Naive thymus-derived CD4-positive, alpha-beta T cell (primary cell): ENCODE data around the gene HP1BP3. TPM values are rescaled to one million over a fixed set of nuclear protein-coding genes. Genes with fewer than 3 reads are reported as not detected.
A peak's percentile ranks its signal among the peaks of the same experiment; 100 is the strongest.

Experiments
- ATAC-seq: fragments of 150-1000 bp; cut with Tn5 transposase; 2 replicates; pipeline ENCODE4 v1.10.0; 2021; ENCODE audit warnings: mild to moderate bottlenecking, moderate library complexity
- CTCF ChIA-PET: fragments of 350-600 bp; sonication (Branson Sonifier 250); formaldehyde crosslinking; loops from one replicate; lab custom pipeline; 2021; ENCODE audit warnings: antibody characterized with exemption; lab: Charles Lee
- POLR2A ChIA-PET: fragments of 350-600 bp; sonication (Branson Sonifier 250); formaldehyde crosslinking; loops from one replicate; lab custom pipeline; 2021; ENCODE audit warnings: antibody characterized with exemption, inconsistent platforms; lab: Charles Lee
- DNase-seq, 9 donors: peaks; one replicate each; pipeline versions ENCODE4 v3.0.0 to v3.0.0-alpha.2; 2020 to 2022; ENCODE audit warnings: mixed read lengths in 1 of 9
- H3K27ac ChIP-seq: one replicate; pipeline ENCODE4 v1.7.0; 2013; ENCODE audit warnings: mild to moderate bottlenecking, low read depth, low read length, moderate library complexity
- H3K27me3 ChIP-seq, 2 donors: one replicate each; pipeline ENCODE4 v1.7.0; 2013; ENCODE audit warnings: low read length in 2 of 2, mild to moderate bottlenecking in 2 of 2, moderate library complexity in 2 of 2; ENCODE audit not compliant: control insufficient read depth in 2 of 2, insufficient read depth in 2 of 2
- H3K36me3 ChIP-seq, 3 experiments: 1 replicate in 2 of 3; 2 replicates in 1 of 3; pipeline ENCODE4 v1.7.0; 2013; ENCODE audit warnings: low read length in 3 of 3, mild to moderate bottlenecking in 3 of 3, moderate library complexity in 1 of 3; ENCODE audit not compliant: insufficient read depth in 3 of 3, control insufficient read depth in 2 of 3
- H3K4me1 ChIP-seq, 2 donors: one replicate each; pipeline ENCODE4 v1.7.0; 2013; ENCODE audit warnings: low read length in 2 of 2, mild to moderate bottlenecking in 2 of 2, moderate library complexity in 1 of 2; ENCODE audit not compliant: control insufficient read depth in 2 of 2, insufficient read depth in 2 of 2
- H3K4me3 ChIP-seq: 2 replicates; pipeline ENCODE4 v1.7.0; 2013; ENCODE audit warnings: mild to moderate bottlenecking, low read length
- H3K9me3 ChIP-seq, 3 experiments: 1 replicate in 2 of 3; 2 replicates in 1 of 3; pipeline ENCODE4 v1.7.0; 2013; ENCODE audit warnings: low read length in 3 of 3; ENCODE audit not compliant: control insufficient read depth in 2 of 3
- H3K27ac Mint-ChIP-seq, 9 donors: one replicate each; pipeline ENCODE4 v1.8.0; 2020 to 2022; ENCODE audit warnings: mixed read lengths in 9 of 9, mild to moderate bottlenecking in 8 of 9, moderate library complexity in 5 of 9, inconsistent platforms in 2 of 9
- H3K27me3 Mint-ChIP-seq, 5 donors: one replicate each; pipeline ENCODE4 v1.8.0; 2021 to 2022; ENCODE audit warnings: mixed read lengths in 5 of 5, mild to moderate bottlenecking in 1 of 5
- H3K36me3 Mint-ChIP-seq, 5 donors: one replicate each; pipeline ENCODE4 v1.8.0; 2020 to 2022; ENCODE audit warnings: mixed read lengths in 5 of 5, mild to moderate bottlenecking in 3 of 5, inconsistent platforms in 1 of 5
- H3K4me1 Mint-ChIP-seq, 7 donors: one replicate each; pipeline ENCODE4 v1.8.0; 2020 to 2022; ENCODE audit warnings: mixed read lengths in 7 of 7, mild to moderate bottlenecking in 3 of 7, inconsistent platforms in 1 of 7
- H3K4me3 Mint-ChIP-seq, 10 donors: one replicate each; pipeline ENCODE4 v1.8.0; 2020 to 2022; ENCODE audit warnings: mild to moderate bottlenecking in 10 of 10, mixed read lengths in 10 of 10, moderate library complexity in 6 of 10, inconsistent platforms in 2 of 10
- H3K9me3 Mint-ChIP-seq, 11 donors: one replicate each; pipeline ENCODE4 v1.8.0; 2020 to 2022; ENCODE audit warnings: mixed read lengths in 11 of 11, mild to moderate bottlenecking in 4 of 11, inconsistent platforms in 1 of 11, moderate library complexity in 1 of 11
- intact Hi-C, 2 donors: fragments of 100-400 bp; cut with micrococcal nuclease; formaldehyde crosslinking; loops; one replicate each; pipeline ENCODE4 v1.15.1; 2023
- polyA plus RNA-seq, 2 donors: library from polyadenylated mRNA; unstranded; fragments of 300-500 nt; fragmentation: Illumina TruSeq; gene quantifications; one replicate each; pipeline ENCODE4 v1.2.3, GENCODE V29; 2021
- total RNA-seq, 6 experiments: library from RNA in 5 of 6; stranded (reverse) in 5 of 6; gene quantifications; 1 replicate in 5 of 6; 2 replicates in 1 of 6; pipeline ENCODE4 v1.2.3 and lab custom pipeline; 2021 to 2026

Gene HP1BP3
- total and polyA plus RNA-seq, 7 experiments from 2014 or later: 234 to 417 (median 288) TPM

DNA sequence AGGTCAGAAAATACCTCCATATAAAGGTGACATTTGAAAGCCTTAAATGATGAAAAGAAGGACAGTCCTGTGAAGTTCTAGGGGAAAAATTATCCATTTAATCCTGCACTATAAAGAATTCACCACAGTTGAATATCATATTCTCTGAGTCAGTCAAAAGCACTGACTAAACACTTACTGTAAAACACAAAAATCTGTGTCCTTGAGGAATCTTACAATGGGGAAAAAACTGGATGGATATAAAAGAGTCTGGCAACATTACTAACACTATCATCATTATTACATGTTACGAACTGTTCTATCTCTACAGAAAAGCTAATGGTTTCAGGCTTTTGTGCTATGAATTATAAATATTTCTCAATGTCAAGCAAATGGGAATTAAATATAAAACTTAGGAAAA lies 42.4 kb upstream of the HP1BP3 start:
- DNase-seq (no peak), ATAC-seq (no peak)
- H3K9me3 Mint-ChIP-seq: no peaks in the 10 kb centered on the region
- H3K27ac Mint-ChIP-seq: no peak overlapping the region
- intact Hi-C loops: no loop called here
- Histone ChIP-seq H3K27ac (no peak overlapping the region), H3K4me1 (no peaks in the 10 kb centered on the region), H3K9me3 (no peaks in the 10 kb centered on the region), H3K4me3 (no peak overlapping the region), H3K27me3 (no peaks in the 10 kb centered on the region), H3K36me3 (peaks cover 0 to 6% (median 0%) of the 10 kb centered on the region in 3 experiments)
- peaks cover 0 to 1% (median 0%) of the 10 kb centered on the region in 7 donors for H3K4me1 Mint-ChIP-seq
- no peaks in the 10 kb centered on the region for H3K27me3 Mint-ChIP-seq
- H3K4me3 Mint-ChIP-seq: no peak overlapping the region
- CTCF ChIA-PET: no interaction called here
- POLR2A ChIA-PET: no interaction called here
- H3K36me3 Mint-ChIP-seq: peaks cover 0 to 26% (median 13%) of the 10 kb centered on the region in 5 donors

- no peak for ATAC-seq
Observed at GRCh38 chr1:20823845-20824244, 36.7 kb upstream of the HP1BP3 start.

DNA sequence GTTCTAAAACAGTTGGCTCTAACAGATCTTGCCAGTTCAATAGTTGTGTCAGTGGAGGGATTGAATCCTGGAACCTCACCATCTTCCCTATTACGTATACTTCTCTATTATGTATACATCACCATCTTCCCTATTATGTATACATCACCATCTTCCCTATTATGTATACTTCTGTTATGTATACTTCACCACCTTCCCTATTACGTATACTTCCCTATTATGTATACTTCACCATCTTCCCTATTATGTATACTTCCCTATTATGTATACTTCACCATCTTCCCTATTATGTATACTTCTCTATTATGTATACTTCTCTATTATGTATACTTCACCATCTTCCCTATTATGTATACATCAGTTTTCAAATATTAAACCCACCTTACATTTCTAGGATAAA lies 34.4 kb upstream of the HP1BP3 start:
- intact Hi-C loops: no loop called here
- ChIA-PET CTCF (no interaction called here), POLR2A (no interaction called here)
- no peak for DNase-seq
- Histone ChIP-seq H3K36me3 (peaks cover 0 to 2% (median 0%) of the 10 kb centered on the region in 3 experiments), H3K9me3 (no peaks in the 10 kb centered on the region), H3K27ac (no peak overlapping the region), H3K27me3 (no peaks in the 10 kb centered on the region), H3K4me3 (no peak overlapping the region), H3K4me1 (no peaks in the 10 kb centered on the region)
- no peak overlapping the region for H3K4me3 Mint-ChIP-seq
- ATAC-seq: peak; percentile 26
- H3K9me3 Mint-ChIP-seq: no peaks in the 10 kb centered on the region
- H3K27me3 Mint-ChIP-seq: no peaks in the 10 kb centered on the region
- peaks cover 0 to 2% (median 0%) of the 10 kb centered on the region in 7 donors for H3K4me1 Mint-ChIP-seq
- H3K27ac Mint-ChIP-seq: no peak overlapping the region
- peaks cover 0 to 31% (median 0%) of the 10 kb centered on the region in 5 donors for H3K36me3 Mint-ChIP-seq

More at GRCh38 chr1:20823845-20824244, 36.7 kb upstream of the HP1BP3 start:
- ChIA-PET POLR2A (interaction anchor here (1.0 kb wide), 1 partner anchor 37 kb away, joined by 3 read pairs; no protein-coding TSS in a partner anchor), CTCF (no interaction called here)
- DNase-seq: no peak
- Histone ChIP-seq H3K36me3 (peaks cover 0 to 6% (median 0%) of the 10 kb centered on the region in 3 experiments), H3K27me3 (no peaks in the 10 kb centered on the region), H3K4me1 (no peaks in the 10 kb centered on the region), H3K27ac (no peak overlapping the region), H3K9me3 (no peaks in the 10 kb centered on the region), H3K4me3 (no peak overlapping the region)
- H3K36me3 Mint-ChIP-seq: peaks cover 0 to 34% (median 3%) of the 10 kb centered on the region in 5 donors
- H3K9me3 Mint-ChIP-seq: no peaks in the 10 kb centered on the region
- intact Hi-C loops: no loop called here
- no peaks in the 10 kb centered on the region for H3K27me3 Mint-ChIP-seq
- no peak overlapping the region for H3K27ac Mint-ChIP-seq
- H3K4me1 Mint-ChIP-seq: peaks cover 0 to 2% (median 0%) of the 10 kb centered on the region in 7 donors
- H3K4me3 Mint-ChIP-seq: no peak overlapping the region

DNA sequence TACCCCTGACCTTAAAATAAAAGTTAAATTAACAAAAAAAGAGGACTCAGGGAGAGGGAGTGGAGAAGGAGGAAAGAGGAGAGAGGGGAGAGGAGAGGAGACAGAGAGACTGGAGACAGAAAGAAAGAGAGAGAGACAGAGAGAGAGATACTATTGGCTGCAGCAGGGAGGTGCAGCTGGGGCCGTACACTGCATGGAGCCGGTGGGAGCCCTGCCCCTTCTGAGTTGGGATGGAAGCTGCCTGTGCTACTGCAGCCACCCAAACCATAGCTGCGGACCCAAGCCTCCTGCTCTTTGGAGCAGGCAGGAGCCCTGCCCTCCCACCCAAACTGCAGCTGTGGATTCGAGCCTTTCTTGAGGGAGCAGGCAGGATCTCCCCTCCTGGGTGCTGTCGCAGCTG lies 32.7 kb upstream of the HP1BP3 start:
- no peaks in the 10 kb centered on the region for H3K9me3 Mint-ChIP-seq
- POLR2A ChIA-PET: no interaction called here
- Histone ChIP-seq H3K36me3 (peaks cover 0 to 2% (median 0%) of the 10 kb centered on the region in 3 experiments), H3K4me1 (no peaks in the 10 kb centered on the region), H3K27ac (no peak overlapping the region), H3K9me3 (no peaks in the 10 kb centered on the region), H3K4me3 (no peak overlapping the region), H3K27me3 (no peaks in the 10 kb centered on the region)
- no peak overlapping the region for H3K4me3 Mint-ChIP-seq
- no peak for DNase-seq
- no peak overlapping the region for H3K27ac Mint-ChIP-seq
- H3K27me3 Mint-ChIP-seq: no peaks in the 10 kb centered on the region
- no peak for ATAC-seq
- intact Hi-C loops: no loop called here
- peaks cover 0 to 2% (median 0%) of the 10 kb centered on the region in 7 donors for H3K4me1 Mint-ChIP-seq
- CTCF ChIA-PET: no interaction called here
- H3K36me3 Mint-ChIP-seq: peaks cover 0 to 31% (median 0%) of the 10 kb centered on the region in 5 donors

GRCh38 chr1:20814534-20814871 lies 27.4 kb upstream of the HP1BP3 start:
- Histone ChIP-seq H3K36me3 (peaks cover 0 to 2% (median 0%) of the 10 kb centered on the region in 3 experiments), H3K27ac (no peak overlapping the region), H3K27me3 (no peaks in the 10 kb centered on the region), H3K4me1 (no peaks in the 10 kb centered on the region), H3K9me3 (no peaks in the 10 kb centered on the region), H3K4me3 (no peak overlapping the region)
- Mint-ChIP-seq H3K36me3 (peaks cover 0 to 16% (median 3%) of the 10 kb centered on the region in 5 donors), H3K9me3 (no peaks in the 10 kb centered on the region), H3K27me3 (no peaks in the 10 kb centered on the region), H3K4me1 (no peaks in the 10 kb centered on the region), H3K4me3 (no peak overlapping the region), H3K27ac (no peak overlapping the region)
- ChIA-PET POLR2A (no interaction called here), CTCF (no interaction called here)
- intact Hi-C loops: no loop called here
- ATAC-seq (no peak), DNase-seq (no peak)

GRCh38 chr1:20811916-20812315 lies 24.8 kb upstream of the HP1BP3 start:
- no peak for DNase-seq
- Histone ChIP-seq H3K36me3 (no peaks in the 10 kb centered on the region), H3K9me3 (no peaks in the 10 kb centered on the region), H3K27ac (no peak overlapping the region), H3K4me1 (no peaks in the 10 kb centered on the region), H3K4me3 (no peak overlapping the region), H3K27me3 (no peaks in the 10 kb centered on the region)
- Mint-ChIP-seq H3K9me3 (no peaks in the 10 kb centered on the region), H3K27ac (no peak overlapping the region), H3K36me3 (peaks cover 0 to 14% (median 6%) of the 10 kb centered on the region in 5 donors), H3K4me1 (no peaks in the 10 kb centered on the region), H3K27me3 (no peaks in the 10 kb centered on the region), H3K4me3 (no peak overlapping the region)
- intact Hi-C loops: no loop called here
- CTCF ChIA-PET: no interaction called here
- POLR2A ChIA-PET: no interaction called here
- no peak for ATAC-seq

DNA sequence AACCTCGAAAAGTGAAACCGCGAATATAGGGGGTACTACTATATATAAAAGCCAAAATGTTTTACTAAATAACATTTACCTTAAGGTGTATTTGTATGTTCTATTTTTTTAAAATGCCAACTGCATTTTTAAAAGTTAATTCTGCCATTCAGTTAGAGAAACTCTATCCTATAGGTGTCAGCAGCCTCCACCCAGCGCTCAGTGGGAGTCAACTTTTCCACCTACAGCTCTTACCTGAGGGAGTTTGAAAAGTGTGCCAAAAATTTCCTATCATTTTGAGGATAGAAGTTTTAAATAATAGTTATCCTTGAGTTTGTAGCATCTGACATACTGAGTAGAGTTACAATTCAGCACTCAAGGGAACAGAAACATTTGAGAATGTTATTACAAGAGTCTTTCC lies 6.1 kb upstream of the HP1BP3 start:
- H3K4me1 ChIP-seq: no peaks in the 10 kb centered on the region
- Mint-ChIP-seq H3K36me3 (no peaks in the 10 kb centered on the region), H3K4me3 (no peak overlapping the region), H3K27ac (no peak overlapping the region), H3K4me1 (peaks cover 0 to 3% (median 1%) of the 10 kb centered on the region in 7 donors), H3K9me3 (no peaks in the 10 kb centered on the region), H3K27me3 (no peaks in the 10 kb centered on the region)
- intact Hi-C loops: no loop called here
- DNase-seq: no peak
- CTCF ChIA-PET: no interaction called here
- no peaks in the 10 kb centered on the region for H3K36me3 ChIP-seq
- no peaks in the 10 kb centered on the region for H3K27me3 ChIP-seq
- ATAC-seq: no peak
- POLR2A ChIA-PET: no interaction called here
- no peak overlapping the region for H3K4me3 ChIP-seq
- H3K27ac ChIP-seq: no peak overlapping the region
- H3K9me3 ChIP-seq: no peaks in the 10 kb centered on the region
